Measurements from ENCODE around the gene RGS7.
"Not testable (repeated sequence)": the region's sequence is repeated elsewhere in the genome, so short reads cannot be mapped to it uniquely, and the experiment has no call there.

RGS7 gene

DNA sequence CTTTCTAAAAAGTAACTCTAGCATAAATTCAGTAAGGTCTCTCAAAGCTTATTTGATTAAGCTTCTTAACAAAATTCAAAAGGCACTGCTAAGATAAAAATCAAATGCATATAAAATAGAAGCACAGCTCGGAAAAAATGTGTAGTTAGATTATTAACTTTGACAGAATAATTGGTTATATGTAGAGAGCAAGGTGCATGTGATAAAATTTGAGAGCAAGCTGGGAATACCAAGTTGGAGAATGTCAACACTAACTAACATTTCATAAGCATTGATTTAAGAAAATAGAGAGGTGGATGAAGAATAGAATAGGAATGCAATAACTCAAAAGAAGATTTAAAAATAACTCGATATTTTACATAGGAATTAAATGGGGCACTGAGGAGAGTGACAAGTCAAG lies 540.5 kb downstream of the RGS7 start:
- DNase-seq: no peak

DNA sequence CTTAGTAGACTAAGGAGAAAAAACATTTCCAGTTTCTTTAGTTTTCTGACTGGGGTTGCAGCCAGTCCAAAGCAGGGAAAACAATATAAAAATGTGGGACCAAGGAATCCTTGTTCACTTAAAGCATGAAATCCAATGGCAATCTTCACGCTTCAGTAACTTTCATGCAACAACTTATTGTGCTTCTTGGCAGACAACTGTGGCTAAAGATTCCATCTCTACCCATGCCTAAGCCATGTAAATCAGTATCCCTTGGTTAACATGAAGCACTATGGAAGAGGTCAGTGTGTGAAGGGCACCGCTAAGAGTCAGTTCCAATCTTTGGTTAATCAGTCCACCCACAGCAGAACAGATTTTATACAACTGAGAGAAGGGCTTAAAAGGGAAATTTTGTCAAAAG lies 543.3 kb downstream of the RGS7 start:
- no peak for DNase-seq

DNA sequence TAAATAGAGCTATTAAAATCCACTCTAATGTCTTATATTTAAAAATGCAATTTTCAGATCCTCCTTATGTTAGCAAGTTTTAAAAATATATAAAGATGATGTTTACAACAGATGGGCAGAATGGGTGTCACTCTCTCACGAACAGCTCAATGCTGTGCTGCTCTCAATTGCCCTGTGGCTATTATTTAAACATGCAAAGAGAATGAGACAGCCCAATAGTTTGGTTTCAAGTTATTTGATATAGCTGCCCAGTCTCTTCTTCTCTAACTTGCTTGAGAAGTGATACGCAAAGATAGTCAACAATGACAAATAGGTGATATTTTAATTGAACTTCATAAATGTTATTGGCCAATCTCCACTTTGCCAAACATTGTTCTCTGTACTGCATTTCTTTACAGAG lies 545.7 kb downstream of the RGS7 start:
- DNase-seq: no peak

DNA sequence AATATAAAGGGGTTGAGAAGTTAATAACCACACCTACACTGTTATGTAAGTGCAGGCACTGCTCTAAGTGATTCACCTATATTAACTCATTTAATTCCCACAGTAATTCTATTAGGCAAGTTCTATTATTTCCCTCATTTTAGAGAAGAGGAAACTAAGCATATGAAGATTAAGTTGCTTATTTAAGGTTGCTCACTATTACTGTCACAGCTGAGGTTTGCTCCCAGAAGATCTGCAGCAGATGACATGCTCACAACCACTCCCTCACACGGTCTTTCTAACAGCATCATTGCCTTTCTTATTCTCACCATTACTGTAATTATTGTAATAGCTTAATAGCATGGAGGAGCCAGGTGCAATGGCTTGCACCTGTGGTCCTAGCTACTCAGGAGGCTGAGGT lies 548.6 kb downstream of the RGS7 start:
- DNase-seq: no peak

DNA sequence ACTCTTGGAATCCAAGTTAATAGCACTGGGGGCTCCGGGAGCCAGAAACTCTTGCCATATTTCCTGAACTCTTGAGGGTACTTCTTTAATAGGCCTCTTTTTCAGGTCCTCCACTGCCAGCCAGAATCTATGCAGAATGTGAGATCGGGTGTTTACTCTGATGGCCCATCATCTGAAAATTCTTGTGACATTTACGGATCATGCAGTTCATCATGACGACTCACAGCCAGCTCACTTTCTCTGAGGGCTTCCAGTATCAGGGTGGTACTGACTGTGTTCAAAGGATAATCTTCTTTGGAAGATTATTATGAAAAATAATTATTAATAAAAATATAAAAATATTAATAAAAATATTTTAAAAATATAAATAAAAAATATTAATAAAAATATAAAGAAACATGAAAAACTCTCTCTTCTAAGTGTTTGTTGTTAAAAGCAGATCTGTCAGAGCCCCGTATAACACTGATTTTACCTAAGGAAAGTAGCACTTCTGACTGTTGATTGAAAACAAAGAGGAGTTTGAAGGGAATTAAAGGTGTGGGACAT lies 550.7 kb downstream of the RGS7 start:
- DNase-seq: no peak

DNA sequence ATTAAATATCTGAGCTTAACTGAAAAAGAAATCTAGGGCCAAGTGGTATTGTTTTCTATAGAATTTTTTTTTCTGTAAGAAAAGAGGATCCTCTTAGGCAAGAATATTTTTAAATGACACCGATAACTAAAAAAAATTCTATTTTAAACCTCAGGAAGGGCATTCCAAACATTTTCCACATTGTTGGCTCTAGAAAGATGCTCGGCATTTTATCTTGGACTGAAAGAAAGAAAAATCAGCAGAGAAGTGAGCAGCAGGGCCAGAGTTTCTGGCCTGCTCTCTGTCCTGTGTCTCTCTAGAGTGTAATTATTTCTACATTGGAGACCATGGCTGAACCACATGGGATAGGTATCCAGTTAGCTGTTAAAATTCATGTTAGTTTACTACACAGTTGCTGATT lies 552.5 kb downstream of the RGS7 start:
- DNase-seq: no peak

DNA sequence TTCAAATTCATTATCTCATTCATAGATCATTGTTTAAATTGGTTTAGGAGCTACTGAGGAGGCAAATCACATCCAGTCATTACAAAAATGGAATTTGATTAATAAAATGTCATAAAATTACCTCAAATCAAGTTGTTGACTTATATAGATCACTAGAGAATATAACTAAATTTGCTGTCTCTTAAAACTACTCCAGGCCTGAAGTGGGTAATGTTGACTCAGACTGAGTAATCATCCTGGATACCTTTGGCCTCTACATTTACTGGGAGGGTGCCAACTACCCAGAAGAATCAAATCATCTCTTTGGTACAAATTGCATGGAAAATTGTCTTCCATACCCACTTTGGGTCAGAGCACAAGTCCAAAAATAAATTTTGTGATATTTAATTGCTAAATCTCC lies 553.9 kb downstream of the RGS7 start:
- no peak for DNase-seq

DNA sequence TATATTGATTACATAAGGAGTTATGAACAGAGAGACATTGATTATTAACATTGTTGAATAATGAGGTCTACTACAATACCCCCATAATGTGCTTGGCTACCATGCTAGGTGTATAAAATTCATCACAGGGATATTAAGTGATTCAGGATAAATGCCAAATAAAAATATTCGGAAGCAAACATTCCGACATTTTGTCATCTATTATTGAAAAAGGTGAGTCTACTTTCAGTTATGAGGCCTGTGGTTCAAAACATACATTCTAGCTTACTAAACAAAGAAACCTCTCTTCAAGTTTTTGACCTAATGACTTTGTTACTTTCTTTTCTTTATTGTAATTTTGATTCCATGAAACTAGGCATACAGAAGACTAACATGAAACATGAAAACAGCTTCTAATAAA lies 554.7 kb downstream of the RGS7 start:
- DNase-seq: no peak

DNA sequence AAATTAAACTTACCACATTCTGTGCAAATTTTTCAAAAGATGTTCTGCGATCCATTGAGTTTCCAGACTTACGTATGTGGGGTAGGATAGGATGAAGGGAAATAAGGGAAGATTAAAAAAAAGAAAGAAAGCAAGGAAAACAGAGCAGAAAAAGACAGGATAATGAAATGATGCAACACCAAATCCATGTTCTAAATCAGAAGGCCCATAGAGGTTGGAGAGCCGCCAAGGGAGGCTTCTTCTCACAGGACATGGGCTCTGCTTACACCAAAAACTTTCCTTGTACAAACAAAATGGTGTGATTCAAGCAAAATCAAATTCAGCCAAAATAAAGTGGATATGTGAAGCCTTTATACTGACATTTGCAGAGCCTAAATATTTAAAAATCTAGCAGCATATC lies 555.6 kb downstream of the RGS7 start:
- DNase-seq: no peak

DNA sequence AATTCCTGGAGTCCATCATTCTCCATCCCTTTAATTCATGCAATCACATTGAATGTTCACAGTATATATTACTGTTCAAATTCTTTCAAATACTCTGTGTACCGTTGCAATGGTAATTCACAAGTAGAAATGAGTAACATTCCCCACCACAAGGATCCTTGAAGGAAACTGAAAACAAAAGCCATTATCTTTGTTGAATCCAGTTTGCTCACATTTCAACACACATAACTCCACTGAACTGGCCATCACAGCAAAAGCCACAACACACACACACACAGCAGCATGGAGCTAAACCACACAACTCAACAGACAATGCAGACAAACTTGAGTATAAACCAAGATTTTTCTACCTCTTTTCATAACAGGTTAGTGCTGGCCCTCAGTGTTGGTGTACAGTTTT lies 556.7 kb downstream of the RGS7 start:
- DNase-seq: no peak

DNA sequence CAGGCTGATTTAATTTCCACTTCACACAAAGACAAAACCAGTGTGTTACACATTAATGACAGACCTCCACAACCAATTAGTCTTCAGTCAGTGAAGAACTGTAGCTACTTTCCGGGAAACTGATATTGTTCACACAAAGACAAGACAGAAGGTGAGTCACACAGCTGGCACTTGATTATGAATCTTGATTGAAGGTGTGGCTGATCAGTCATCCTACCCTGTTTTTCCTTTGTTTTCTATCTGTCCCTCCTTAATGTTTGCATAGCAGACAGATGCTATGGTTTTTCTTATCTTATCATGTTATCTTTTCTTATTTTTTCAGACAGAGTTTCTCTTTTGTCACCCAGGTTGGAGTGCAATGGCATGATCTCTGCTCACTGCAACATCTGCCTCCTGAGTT lies 560.0 kb downstream of the RGS7 start:
- DNase-seq: no peak

DNA sequence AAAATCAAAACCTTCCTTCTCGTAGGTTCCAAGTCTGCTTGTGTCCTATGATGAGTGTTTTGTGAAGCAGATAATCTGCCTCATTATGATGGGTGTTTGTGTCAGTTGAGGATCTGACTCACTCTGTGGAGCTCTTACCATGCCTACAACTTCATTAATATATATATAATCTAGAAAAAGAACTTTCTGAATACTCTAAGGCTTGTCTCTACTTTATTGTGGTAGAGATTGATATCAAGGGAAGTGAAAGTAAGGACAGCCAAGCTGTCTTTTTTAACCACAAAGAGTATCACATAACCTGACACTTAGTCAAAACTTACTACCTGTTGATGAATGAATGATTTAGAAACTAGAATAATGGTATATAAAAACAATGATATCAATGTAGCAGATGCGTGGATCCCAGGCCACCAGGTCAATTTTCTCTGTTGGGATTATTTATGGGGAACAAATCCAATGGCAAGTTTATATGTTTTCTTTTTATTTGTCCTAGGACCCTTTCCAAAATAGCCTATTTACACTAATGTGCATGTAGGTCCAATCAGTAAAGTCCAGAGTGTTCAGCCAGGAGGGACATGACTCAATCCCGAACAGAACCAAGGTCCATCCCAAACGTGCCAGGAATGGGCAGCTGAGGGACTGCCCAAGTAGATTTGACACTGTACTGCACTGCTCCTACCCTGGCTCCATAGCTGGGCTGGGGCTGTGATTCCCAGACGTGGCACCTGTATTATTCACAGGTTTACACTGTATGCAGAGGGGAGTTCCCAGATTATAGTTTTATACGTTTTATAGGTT lies 562.8 kb downstream of the RGS7 start:
- no peak for DNase-seq

DNA sequence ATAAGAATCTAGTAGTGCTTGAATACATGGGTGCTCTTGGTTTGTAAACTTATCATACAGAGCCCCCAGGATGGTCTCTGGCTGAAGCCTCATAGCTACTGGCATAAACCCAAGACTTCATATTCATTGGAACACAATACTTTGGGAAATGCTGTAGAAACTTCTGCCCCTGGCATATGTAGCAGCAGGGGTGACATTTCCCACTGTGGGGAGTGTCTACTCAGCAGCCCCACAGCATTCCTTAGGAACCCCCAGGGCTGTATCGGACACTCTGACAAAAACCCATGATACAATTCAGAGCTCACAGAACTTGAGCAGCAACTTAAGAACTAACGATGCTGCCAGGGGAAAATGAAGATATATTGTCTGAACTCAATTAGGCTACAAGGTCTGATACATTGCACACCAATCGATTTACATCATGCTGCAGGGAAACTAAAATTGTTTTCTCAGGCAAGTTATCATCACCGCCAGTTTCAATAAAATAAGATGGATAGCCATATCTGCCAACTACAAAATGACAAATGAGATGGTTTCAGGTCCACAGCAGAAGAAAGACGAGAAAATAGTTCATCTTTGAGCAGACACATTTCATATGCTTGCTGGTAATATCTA lies 564.0 kb downstream of the RGS7 start:
- no peak for DNase-seq

DNA sequence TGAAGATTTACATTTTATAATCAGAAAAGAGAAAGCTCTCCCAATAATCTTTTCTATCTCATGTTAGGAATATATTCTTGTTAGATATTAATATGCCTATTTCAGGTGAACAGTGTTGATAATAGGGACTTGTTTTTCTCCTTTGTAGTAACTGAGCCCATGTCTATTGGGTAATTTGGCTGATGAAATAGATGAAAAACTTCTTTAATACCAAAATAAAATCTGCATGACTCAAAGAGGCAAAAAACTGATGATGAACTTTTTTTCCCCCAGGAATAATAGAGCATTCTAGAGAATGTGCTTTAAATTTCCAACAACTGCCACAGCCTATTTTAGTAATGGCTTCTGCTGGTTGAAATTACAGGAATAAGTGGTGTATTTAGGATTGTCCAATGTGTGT lies 566.1 kb downstream of the RGS7 start:
- DNase-seq: no peak

DNA sequence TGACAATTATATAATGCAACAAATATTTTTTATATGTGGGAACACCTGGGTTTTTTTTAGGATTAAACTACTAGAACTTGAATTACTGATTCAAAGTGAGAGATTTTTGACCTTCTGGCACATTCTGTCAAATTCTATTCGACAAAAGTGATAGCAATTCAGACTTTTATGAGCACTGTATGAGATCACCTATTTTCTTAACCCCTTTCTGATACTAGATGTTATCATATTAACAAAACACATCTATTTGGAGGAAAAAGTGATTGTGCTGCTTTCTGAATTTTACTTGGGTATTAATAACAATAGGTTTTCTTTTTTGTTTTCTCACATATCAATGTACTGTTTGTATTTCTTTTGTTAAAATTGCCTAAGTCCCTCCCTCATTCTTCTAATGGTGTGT lies 570.1 kb downstream of the RGS7 start:
- DNase-seq: no peak

DNA sequence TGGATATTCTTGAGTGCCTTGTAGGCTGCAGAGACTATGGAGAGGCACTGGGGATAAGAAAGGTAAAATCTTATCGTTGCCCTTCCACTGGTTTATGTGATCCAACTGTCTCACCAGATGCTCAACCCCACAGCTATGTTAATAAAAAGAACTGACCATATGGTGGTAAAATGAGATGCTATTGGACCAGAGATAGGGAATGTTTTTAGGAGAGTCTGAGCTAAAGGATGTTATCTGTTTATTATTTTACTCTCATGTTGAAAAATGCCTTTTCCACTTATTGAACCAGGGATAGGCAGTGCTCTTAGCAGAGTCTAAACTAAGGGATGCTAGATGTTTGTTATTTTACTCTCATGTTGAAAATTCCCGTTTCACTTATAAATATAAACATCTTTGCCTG lies 572.2 kb downstream of the RGS7 start:
- DNase-seq: no peak

DNA sequence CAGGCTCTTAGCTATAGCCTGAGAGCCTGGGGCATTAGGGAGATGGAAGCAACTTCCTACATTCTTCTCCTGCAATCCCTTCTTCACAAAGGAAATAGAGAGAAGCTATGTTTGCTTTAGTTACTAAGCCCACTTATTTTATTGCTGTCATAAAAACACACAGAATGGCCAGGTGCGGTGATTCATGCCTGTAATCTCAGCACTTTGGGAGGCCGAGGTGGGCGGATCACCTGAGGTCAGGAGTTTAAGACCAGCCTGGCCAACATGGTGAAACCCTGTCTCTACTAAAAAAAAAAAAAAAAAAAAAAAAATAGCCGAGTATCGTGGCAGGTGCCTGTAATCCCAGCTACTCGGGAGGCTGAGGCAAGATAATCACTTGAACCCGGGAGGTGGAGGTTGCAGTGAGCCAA lies 573.3 kb downstream of the RGS7 start:
- DNase-seq: not testable (repeated sequence)

DNA sequence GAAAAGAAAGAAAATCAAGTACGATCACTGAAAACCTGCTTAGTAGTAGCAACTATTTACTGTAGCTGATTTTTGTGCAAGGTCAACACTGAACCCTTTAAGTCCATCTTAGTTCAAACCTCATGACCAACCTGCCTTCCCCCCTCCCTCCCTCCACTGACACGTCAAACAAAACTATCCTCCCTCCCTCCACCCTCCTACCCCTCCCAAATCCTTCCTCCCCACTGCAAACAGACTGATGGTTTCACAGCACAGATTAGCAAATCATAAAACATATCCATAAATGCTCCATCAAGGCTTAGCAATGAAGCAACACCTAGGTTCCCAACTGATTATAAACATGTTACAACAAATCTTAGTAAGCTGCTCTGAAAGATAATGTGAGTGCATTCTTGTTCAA lies 580.8 kb downstream of the RGS7 start:
- DNase-seq: no peak

DNA sequence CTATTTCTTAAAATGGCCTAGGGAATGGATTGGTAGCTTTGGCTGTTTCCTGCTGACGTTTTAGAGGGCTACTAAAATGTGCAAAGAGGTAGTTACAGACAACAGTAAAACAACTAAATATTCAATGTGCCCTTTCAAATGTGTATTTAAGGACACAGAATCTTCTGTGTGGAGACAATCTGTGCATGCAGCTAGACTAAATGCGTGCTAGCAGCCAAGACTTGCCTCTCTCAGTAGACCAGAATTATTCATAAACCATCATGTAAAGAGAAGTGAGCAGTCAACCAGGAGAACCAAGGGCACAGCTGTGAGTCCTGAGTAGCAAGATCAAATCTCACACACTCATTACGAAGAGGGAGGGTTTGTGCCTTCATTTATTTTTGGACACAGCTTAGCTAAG lies 584.9 kb downstream of the RGS7 start:
- no peak for DNase-seq

DNA sequence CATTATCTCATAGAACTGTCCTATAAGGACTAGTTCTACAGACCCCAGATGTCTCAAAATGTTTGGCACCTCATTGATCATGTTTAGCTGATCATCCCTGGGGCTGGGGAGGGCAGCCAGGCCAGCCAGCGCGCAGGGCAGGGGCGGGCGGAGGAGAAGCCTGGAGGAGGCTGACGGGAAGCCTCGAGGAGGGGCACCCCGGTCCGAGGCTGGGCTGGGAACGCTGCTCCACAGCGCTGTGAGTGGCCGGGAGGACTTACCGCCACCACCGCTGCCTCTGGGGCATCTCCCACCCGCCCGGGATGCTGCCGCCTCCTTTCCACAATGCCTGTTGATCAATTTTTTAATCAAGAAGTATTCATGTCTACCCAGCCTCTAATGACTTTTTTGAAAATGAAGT lies 585.6 kb downstream of the RGS7 start:
- DNase-seq: no peak

DNA sequence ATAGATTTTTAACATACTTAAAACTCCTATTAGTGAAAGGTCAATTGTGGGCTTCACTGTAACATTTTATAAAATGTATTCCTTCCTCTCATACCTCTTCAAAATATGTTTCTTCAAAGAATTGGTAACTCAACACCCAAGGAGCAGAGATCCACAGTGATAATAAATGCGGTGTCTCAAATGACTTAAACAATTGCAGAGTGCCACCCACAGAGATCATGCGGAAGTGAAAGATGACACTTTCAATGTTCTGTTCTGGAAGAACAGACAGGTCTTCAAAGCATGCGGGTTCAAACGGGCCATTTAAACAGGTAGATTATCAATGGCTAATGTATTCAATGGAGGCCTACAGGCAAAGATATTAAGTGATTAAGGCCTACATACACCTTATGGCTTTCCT lies 588.0 kb downstream of the RGS7 start:
- DNase-seq: no peak

DNA sequence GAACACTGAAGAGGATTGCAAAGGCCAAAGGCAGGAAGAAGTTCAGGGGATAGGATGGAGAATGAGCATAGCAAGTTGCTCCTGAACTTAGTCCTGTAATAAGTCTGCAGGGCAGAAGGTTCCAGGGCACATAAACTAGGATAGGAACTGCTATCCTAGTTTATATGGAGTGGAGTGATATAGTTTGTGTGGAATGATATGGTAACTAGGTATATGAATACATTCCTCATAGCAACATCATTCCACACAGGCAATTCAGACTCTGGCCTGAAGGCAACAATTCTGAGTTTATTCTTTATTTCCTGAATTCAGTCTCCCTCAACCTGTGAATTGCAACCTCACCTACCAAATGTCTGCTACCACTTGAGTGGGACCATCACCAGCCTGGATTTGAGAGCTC lies 590.2 kb downstream of the RGS7 start:
- DNase-seq: no peak

DNA sequence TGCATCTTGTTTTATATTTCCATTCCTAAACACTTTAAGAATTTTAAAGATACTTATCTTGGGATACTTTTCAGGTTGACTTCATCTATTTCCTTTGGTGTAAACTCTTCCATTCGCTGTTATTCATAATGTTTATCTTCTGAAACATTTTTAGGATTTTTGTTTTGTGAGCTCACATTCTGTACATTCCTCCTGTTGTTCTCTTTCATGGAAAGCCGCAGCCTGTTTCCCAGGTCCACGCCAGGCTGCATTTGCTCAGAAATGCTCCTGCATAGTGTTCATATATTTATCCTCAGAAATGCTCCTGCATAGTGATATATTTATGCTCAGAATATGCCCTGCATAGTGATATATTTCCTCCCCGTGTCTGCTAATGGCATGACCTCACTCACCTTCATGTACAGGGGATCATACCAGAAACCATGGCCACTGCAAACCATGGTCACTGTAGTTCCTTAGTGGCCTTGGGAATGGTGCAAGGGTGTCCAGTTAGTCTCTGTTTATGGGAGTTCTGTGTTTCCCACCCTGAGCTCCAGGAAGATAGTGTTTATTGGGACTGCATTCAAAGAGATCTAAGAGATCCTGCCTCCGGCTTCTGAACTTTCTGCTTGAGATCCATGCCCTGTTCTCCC lies 591.2 kb downstream of the RGS7 start:
- DNase-seq: no peak

DNA sequence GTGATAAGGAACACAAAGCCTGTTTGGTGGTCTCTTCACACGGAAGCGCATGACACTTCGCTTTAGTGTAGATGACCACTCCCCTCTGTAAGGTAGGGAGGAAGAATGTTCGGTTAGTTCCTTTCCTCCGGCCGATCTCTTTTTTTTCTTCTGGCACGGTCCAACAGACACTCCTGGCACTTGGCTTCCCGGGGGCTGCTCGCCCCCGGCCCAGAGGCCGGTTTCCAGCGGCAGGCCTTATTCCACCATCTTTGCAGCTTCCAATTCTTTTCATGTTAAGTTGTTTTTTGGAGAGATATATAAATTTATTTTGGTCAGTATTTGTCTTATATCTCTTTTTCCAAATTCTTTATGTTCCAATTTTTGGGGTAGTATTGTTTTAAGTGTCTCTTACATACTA lies 593.2 kb downstream of the RGS7 start:
- DNase-seq: no peak
